Measurements from ENCODE around the gene NMT1. TPM values are rescaled to one million over a fixed set of nuclear protein-coding genes. Genes with fewer than 3 reads are reported as not detected.
A peak's percentile ranks its signal among the peaks of the same experiment; 100 is the strongest.

The NMT1 gene
- total RNA-seq, 4 donors from 2014 or later: 16.1 to 83.8 (median 43.4) TPM

DNA sequence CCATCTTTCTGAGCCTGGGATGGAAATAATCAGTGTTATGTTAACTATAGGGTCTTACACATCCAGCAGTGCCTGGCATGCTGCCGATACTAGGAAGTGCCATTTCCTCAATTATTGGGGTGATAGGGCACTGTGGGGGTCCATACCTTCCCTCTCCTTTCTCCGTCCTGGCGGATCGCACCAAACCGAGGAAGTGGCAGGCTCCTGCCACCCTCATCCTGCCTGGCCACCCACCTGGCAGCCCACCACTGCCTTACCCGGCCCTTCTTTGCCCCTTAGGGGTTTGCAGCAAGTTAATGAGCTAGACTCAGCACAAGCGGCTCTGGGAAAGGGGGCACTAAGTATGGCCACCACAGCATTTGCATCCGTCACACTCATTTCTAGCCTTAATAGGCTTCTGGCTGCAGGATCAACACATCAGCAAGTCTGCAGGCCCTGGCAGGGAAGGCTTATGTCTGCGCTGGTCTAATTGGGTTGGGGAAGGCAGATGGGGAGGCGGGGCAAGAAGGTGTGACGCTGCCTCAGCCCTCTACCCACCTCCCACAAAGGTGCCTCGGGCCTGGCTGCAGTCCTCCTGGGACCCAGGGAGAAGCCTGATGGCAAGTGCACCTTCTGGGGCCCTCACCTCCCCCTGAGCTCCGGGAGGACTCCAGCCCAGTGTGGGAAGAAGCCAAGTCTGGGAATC is 38.3 kb upstream of the NMT1 start:
- peak overlapping the region in 2 of 4 donors; percentile 76 to 83 for H3K27ac ChIP-seq
- H3K36me3 ChIP-seq: no peaks in the 10 kb centered on the region
- H3K27me3 ChIP-seq: peaks cover 8% of the 10 kb centered on the region
- no peaks in the 10 kb centered on the region for H3K9me3 ChIP-seq
- in situ Hi-C loops (cut with MboI; ENCODE audit: low pct_ligation_motif_present in 1 of 4, low pct_unique_long_range_greater_than_20kb in 1 of 4, low sequenced_read_pairs in 3 of 4) (loop anchor here in 2 of 4 donors (5.0 to 10.0 kb wide), 2 partner anchors 98 to 100 kb away; no protein-coding TSS in a partner anchor), intact Hi-C loops (cut with DNase I; ENCODE audit: low total_unique reads) (loop anchor here (2.0 to 5.0 kb wide), 3 partner anchors 75 to 250 kb away; no protein-coding TSS in a partner anchor)
- WGBS, 2 donors (ENCODE audit: low coverage in 1 of 2): 71% methylated on average over 13 of the region's 13 CpGs; no CpG with 5 or more reads in 1 of the 2 donors
- no peak overlapping the region for H3K4me3 ChIP-seq
- H3K4me1 ChIP-seq: peaks cover 30 to 44% (median 30%) of the 10 kb centered on the region in 4 donors
- TF ChIP-seq POLR2AphosphoS5 (IDR thresholded peaks at IDR 0.05) (no peak), EP300 (IDR thresholded peaks at IDR 0.05; ENCODE audit: low read depth) (no peak), POLR2A (IDR thresholded peaks at IDR 0.05) (no peak)
- TF ChIP-seq, protein P1, sequence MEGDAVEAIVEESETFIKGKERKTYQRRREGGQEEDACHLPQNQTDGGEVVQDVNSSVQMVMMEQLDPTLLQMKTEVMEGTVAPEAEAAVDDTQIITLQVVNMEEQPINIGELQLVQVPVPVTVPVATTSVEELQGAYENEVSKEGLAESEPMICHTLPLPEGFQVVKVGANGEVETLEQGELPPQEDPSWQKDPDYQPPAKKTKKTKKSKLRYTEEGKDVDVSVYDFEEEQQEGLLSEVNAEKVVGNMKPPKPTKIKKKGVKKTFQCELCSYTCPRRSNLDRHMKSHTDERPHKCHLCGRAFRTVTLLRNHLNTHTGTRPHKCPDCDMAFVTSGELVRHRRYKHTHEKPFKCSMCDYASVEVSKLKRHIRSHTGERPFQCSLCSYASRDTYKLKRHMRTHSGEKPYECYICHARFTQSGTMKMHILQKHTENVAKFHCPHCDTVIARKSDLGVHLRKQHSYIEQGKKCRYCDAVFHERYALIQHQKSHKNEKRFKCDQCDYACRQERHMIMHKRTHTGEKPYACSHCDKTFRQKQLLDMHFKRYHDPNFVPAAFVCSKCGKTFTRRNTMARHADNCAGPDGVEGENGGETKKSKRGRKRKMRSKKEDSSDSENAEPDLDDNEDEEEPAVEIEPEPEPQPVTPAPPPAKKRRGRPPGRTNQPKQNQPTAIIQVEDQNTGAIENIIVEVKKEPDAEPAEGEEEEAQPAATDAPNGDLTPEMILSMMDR (IDR thresholded peaks at IDR 0.05): no peak
- DNase-seq: no peak

DNA sequence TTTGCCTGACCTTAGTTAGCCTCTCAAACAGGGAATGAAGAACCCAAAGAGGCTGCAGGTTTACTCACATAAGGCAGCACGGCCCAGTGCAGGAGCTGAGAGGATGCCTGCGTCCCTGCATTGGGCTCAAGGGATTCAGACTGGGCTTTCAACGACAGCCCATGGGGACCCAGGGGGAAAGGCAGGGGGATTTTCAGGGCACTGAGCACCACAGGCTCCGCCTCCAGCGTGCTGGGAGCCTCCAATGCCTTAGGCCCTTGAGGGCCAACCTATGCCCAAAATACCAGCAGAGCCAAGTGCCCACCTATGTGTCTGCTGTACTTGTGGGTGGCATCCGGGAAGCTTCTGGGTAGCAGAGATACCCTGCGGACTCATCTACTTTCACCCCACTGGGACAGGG is 32.0 kb upstream of the NMT1 start:
- in situ Hi-C loops (cut with MboI; ENCODE audit: low pct_ligation_motif_present in 1 of 4, low pct_unique_long_range_greater_than_20kb in 1 of 4, low sequenced_read_pairs in 3 of 4) (loop anchor here in 1 of 4 donors (10.0 kb wide), 1 partner anchor 104 kb away; no protein-coding TSS in a partner anchor), intact Hi-C loops (cut with DNase I; ENCODE audit: low total_unique reads) (no loop called here)
- 40 to 67% methylated on average over 2 to 7 of the region's 7 CpGs for WGBS, 2 donors (ENCODE audit: low coverage in 1 of 2)
- H3K27me3 ChIP-seq: no peaks in the 10 kb centered on the region
- H3K4me1 ChIP-seq: no peaks in the 10 kb centered on the region
- no peak overlapping the region for H3K4me3 ChIP-seq
- H3K27ac ChIP-seq: no peak overlapping the region
- H3K9me3 ChIP-seq: no peaks in the 10 kb centered on the region
- H3K36me3 ChIP-seq: peaks cover 0 to 5% (median 0%) of the 10 kb centered on the region in 4 donors
- DNase-seq: no peak
- TF ChIP-seq EP300 (IDR thresholded peaks at IDR 0.05; ENCODE audit: low read depth) (no peak), POLR2AphosphoS5 (IDR thresholded peaks at IDR 0.05) (no peak), POLR2A (IDR thresholded peaks at IDR 0.05) (no peak)
- TF ChIP-seq, protein P1 (IDR thresholded peaks at IDR 0.05): no peak

DNA sequence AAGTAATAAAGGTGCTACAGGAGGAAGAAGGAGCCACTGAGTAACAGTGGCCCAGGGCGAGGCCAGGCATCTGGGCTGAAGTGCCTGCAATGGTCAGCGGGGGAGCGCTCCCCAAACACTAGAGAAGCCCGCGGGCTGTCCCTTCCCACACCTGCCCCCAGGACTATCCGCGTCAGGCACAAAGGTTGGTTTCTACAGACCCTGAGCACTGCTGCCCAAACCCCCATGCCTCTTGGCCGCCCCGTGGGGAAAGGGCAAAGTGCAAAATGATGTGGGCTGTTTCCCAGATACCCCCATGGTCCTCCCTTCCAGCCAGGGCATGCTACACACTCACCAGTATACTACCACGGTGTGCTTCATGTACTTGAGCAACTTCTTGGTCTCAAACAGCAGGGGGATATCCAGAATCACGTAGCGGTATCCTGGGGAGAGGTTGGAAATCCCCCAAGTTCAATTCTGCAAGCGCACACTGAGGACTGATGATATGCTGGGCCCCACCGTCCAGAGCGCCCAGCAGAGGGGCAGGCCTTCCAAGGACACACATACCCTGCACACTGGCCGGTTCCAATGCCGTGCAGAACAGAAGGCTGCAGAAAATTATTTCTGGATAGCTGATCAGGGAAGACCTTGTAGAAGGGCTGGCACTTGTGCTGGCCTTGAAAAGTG is 31.2 kb upstream of the NMT1 start:
- WGBS, 2 donors (ENCODE audit: low coverage in 1 of 2): 85 to 100% methylated on average over 1 to 17 of the region's 17 CpGs
- Histone ChIP-seq H3K27ac (no peak overlapping the region), H3K9me3 (no peaks in the 10 kb centered on the region), H3K4me1 (peaks cover 0 to 1% (median 0%) of the 10 kb centered on the region in 4 donors), H3K27me3 (no peaks in the 10 kb centered on the region), H3K4me3 (no peak overlapping the region), H3K36me3 (peaks cover 0 to 5% (median 0%) of the 10 kb centered on the region in 4 donors)
- no peak for TF ChIP-seq EP300 (IDR thresholded peaks at IDR 0.05; ENCODE audit: low read depth)
- TF ChIP-seq POLR2A (IDR thresholded peaks at IDR 0.05): no peak
- TF ChIP-seq, protein P1 (IDR thresholded peaks at IDR 0.05): no peak
- no peak for TF ChIP-seq POLR2AphosphoS5 (IDR thresholded peaks at IDR 0.05)
- in situ Hi-C loops (cut with MboI; ENCODE audit: low pct_ligation_motif_present in 1 of 4, low pct_unique_long_range_greater_than_20kb in 1 of 4, low sequenced_read_pairs in 3 of 4): loop anchor here in 1 of 4 donors (10.0 kb wide), 1 partner anchor 105 kb away; no protein-coding TSS in a partner anchor
- no peak for DNase-seq
- intact Hi-C loops (cut with DNase I; ENCODE audit: low total_unique reads): no loop called here

DNA sequence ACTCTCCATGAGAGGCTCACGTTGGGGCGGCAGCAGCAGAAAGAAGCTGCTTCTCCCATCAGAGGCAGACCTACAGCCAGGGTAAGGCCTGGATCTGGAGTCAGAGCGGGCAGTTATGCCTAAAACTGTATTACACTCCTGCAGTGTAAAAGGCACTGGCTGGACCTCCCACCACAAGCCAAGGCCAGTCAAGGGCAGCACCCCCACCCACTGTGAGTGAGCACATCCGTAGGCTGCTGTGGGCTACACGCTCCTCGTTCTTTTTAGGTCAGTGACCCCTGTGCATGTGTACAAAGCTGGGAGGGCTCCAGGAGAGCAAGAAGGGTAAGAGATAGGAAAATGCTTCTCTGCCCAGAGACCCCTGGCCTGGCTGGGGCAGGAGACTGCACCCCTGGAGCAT is 30.4 kb upstream of the NMT1 start:
- H3K9me3 ChIP-seq: no peaks in the 10 kb centered on the region
- TF ChIP-seq EP300 (IDR thresholded peaks at IDR 0.05; ENCODE audit: low read depth): no peak
- no peak for TF ChIP-seq POLR2AphosphoS5 (IDR thresholded peaks at IDR 0.05)
- TF ChIP-seq, protein P1 (IDR thresholded peaks at IDR 0.05): no peak
- TF ChIP-seq POLR2A (IDR thresholded peaks at IDR 0.05): no peak
- WGBS, 2 donors (ENCODE audit: low coverage in 1 of 2): 87% methylated on average over 6 of the region's 6 CpGs; no CpG with 5 or more reads in 1 of the 2 donors
- H3K27me3 ChIP-seq: no peaks in the 10 kb centered on the region
- intact Hi-C loops (cut with DNase I; ENCODE audit: low total_unique reads) (no loop called here), in situ Hi-C loops (cut with MboI; ENCODE audit: low pct_ligation_motif_present in 1 of 4, low pct_unique_long_range_greater_than_20kb in 1 of 4, low sequenced_read_pairs in 3 of 4) (no loop called here)
- H3K27ac ChIP-seq: no peak overlapping the region
- H3K36me3 ChIP-seq: peaks cover 0 to 5% (median 0%) of the 10 kb centered on the region in 4 donors
- H3K4me3 ChIP-seq: no peak overlapping the region
- H3K4me1 ChIP-seq: peaks cover 3 to 7% (median 4%) of the 10 kb centered on the region in 4 donors
- no peak for DNase-seq
